ENCODE measurements around the gene SOX6.

The SOX6 gene

GRCh38 chr11:15991215-15991614 lies 365.1 kb downstream of the SOX6 start:
- DNase-seq (ENCODE audit: low read depth) = no peak

DNA sequence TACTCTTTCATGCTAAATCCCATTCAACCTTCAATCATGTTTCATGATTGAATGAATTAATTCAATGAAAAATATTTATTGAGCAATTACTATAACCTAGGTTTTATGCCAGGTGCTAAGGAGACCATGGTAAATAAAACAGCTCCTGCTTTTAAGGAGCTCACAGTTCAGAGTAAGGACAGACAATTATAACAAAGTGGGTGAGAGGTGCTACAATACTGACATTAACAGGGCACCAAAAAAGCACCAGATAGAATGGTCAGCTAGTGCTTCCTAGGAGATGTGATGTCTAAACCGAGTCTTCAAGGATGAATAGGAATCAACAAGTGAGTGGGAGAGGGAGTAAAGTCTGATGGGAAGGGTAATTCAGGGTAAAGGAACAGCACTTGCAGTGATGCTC lies 366.7 kb downstream of the SOX6 start:
- DNase-seq (ENCODE audit: low read depth) = no peak

GRCh38 chr11:15988693-15989231 lies 367.6 kb downstream of the SOX6 start:
- no peak for DNase-seq (ENCODE audit: low read depth)

- no peak for DNase-seq (ENCODE audit: low read depth)
Measured at GRCh38 chr11:15988016-15988550, 368.3 kb downstream of the SOX6 start.

- DNase-seq (ENCODE audit: low read depth) = no peak
Measured at GRCh38 chr11:15987046-15987445, 369.3 kb downstream of the SOX6 start.

- no peak for DNase-seq (ENCODE audit: low read depth)
Measured at GRCh38 chr11:15985860-15986139, 370.5 kb downstream of the SOX6 start.

DNA sequence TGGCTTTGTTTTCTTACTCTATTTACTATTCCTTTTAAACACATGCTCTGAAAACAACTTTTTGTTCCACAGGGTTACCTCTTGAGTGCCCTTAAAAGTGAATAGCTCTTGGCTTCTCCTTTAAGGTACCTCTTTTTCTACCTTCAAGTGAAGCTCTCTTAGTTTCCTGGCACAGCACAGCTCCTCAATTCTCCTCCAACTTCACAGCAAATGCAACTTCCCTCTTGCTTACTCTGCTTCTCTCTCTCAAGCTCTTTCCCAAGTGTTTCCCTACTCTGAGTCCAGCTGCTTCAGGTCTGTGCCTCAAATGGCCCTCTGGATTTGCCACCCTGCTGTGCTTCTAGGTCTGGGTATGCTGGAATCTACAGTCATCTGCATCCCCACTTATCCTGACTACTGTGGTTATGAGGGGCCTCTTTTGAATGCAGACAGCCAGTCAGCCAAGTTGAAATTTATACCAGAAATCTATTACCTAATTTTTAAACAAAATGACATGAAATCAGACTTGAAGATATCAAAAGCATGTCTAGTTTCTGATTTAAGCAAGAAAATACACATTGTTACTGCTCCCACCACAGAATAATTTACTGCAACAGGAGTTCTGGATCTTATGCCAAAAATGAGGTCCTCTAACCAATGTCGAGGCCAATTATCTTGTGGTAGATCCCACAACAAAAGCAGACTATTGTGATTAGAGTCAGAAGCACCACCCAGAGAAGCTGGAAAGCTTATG lies 371.1 kb downstream of the SOX6 start:
- no peak for DNase-seq (ENCODE audit: low read depth)

DNA sequence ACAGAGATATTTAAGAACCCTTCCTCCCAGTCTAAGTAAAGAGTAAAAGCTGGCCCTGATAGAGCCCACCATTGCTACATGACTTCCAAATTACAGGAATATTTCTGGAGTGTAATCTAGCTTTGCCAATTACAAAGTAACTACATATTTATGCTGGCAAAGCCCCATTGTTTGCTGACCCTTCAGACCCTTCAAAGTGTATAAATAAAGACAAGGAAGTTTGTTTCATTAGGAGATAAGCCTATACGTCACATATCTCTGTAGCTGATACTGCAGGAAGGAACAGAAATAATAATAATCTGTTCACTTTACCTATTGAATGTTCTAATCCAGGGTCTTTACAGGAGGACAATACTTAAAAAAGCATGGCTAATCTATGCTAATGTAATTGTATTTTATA lies 375.1 kb downstream of the SOX6 start:
- DNase-seq (ENCODE audit: low read depth) = no peak

DNA sequence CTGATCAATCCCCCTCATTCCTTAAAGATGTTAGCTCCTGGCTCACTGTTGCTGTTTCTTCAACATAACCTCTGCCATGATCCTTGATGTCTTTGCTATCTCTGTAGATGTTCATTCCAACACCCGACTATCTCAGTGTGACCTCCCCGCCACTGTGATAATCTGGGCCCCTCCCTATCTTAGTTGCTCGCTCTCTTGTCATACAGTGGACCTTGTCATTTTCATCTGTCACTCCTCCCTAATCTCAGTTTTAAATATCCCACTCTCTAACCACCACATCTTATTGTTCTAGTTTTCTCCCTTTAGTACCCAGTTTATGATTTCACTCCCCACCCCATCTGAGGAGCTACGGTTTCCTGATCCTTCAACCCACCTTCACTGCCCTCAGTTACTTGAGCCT lies 379.2 kb downstream of the SOX6 start:
- no peak for DNase-seq (ENCODE audit: low read depth)

DNA sequence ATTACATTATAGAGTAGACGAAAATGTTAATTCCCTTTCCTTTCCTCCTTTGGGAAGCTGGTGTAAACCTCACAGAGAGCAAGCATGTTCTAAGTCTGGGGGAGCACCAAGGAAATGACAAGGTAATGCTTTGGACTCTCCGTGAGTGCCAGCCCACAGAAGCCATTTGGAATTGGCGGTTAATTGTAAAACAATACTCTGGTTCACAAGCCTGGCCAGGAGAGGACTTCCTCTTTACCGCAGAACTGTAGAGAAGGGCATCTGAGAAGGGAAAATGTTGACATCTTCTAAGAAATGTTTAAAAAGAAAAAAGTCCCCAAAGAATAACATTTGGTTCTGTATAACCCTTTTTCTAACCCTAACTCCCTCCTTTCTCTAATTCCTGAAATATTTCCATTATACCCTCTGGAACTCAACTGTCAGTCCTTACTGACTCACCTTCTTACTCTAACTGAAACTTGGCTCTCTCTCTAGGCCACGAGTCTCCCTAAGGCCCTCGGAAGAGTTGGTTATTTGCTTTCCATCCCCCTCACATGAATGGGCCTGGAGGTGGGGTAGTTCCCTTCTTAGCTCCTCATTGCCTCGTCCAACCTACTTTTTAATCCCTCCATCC lies 379.8 kb downstream of the SOX6 start:
- no peak for DNase-seq (ENCODE audit: low read depth)

DNA sequence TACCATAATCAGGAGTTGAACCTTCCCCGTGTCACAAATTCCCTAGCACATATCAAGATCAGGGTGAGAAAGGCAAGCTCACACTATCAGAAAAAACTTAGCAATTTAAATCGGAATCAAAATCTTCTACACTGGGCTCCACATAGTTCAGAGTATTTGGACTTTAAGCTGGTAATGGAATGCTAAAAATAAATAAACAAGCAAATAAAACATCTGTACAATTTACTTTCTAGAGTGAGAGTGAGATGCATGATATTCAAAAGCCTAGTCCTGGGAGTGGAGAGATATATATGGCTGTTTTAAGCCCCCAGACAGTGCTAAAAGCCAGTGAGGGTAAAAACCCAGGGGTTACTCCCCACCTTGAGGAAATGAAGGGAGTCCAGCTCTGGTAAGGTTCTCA lies 380.6 kb downstream of the SOX6 start:
- DNase-seq (ENCODE audit: low read depth) = no peak

GRCh38 chr11:15972838-15973237 lies 383.5 kb downstream of the SOX6 start:
- no peak for DNase-seq (ENCODE audit: low read depth)

- DNase-seq (ENCODE audit: low read depth) = no peak
Measured at GRCh38 chr11:15971215-15971546, 385.2 kb downstream of the SOX6 start.

DNA sequence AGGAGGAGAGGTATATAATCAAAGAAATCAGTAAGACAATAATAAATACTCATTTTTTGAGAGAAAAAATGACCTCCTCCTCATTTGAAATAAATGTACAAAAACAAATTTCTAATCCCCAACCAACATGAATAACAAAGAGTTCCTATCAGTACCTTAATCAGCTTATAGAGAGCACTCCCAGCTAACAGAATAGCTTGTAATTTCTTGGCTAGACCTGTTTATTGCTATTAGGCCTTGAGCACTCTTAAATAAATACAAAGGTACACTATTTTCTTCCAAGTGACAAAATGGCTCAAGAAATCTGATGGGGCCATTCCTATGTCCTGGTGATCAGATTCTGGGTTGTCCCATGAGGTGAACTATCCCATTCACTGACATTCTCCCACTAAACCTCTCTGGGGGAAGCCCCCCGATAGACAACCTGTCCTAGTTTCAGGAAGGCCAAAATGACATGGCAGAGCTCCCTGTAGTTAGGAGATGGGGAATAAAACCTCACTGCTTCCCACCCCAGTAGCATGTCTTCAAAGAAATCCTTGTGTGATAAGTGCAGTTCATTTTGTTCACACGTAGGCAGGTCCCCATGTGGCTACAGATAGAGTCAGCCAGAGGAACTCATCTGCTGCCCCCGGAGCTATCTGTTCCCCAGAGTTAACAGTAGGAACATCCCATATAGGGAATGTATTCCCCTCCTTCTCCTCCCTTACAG lies 385.7 kb downstream of the SOX6 start:
- no peak for DNase-seq (ENCODE audit: low read depth)

GRCh38 chr11:15969701-15970329 lies 386.5 kb downstream of the SOX6 start:
- DNase-seq (ENCODE audit: low read depth) = no peak

DNA sequence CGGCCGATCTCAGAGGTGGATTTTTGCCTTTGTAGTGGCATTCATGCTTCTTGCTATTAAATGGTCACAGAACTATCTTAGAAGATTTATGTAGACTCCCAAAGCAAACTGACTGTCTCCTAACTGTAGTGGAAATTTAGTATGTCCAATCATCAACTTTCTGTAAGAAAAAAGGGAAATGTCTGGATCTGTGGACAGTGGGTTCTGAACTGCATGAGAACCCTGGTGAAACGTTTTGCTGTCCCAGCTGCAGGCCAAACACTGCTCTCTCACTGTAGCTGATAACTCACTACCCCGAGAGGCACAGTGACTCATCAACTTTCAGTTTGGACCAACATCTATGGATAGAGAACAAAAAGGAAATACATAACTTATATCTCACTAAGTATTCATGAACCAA lies 387.1 kb downstream of the SOX6 start:
- no peak for DNase-seq (ENCODE audit: low read depth)

DNA sequence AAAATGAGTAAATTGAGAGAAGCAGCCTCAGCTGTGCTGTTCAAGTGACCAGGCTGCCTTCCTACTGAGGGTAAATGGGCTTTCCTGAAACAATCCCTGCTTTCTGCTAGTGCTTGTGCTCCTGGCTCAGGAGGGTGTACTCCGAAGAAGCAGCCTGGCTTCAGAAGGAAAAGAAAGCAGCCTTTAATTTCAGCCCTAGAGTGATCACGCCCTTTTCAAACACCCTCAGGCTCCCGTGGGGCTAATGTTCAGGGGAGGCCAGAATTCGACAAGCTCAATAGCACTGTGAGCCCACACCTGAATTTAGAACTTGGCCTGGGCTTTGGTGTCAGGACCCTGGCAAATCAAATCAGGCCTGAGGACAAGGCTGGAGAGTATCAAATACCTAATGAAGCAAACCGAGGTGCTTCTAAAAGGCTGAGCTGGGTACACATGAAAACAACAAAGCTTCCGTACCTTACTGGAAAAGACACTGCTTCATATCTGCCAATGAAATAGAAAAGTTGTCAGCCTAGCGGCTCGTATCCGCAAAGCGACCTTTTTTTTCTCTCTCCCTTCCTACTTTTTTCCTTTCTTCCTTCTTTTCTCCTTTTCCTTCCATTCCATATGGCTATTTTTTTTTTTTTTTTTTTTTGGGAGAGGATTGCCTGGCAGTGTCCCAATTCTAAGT lies 387.8 kb downstream of the SOX6 start:
- no peak for DNase-seq (ENCODE audit: low read depth)

GRCh38 chr11:15967966-15968365 lies 388.4 kb downstream of the SOX6 start:
- DNase-seq (ENCODE audit: low read depth) = no peak

- DNase-seq (ENCODE audit: low read depth) = no peak
Measured at GRCh38 chr11:15967166-15967565, 389.2 kb downstream of the SOX6 start.

GRCh38 chr11:15965562-15966250 lies 390.6 kb downstream of the SOX6 start:
- no peak for DNase-seq (ENCODE audit: low read depth)

DNA sequence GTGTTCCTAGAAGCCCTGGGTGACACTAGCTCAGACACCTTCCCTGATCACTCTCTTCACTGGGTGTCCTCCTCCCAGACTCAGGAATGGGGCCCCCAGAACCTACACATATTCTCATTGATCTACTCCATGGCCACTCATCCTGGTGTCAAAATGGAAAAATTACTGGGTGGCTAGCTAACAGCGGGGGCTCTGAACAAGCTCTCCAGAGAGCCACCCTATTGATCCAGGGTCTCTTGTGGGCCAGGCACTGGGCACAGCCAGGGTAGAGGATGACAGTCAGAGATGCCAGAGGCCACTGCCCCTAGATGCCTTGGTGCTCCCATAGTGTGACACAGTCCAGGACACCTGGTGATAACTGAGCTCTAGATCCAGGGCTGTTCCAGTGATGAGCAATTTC lies 393.1 kb downstream of the SOX6 start:
- no peak for DNase-seq (ENCODE audit: low read depth)

GRCh38 chr11:15958910-15959309 lies 397.4 kb downstream of the SOX6 start:
- no peak for DNase-seq (ENCODE audit: low read depth)

All from activated gamma-delta T cell treated with anti-CD3 and anti-CD28 coated beads, Interleukin-2, amount 50 U/mL, for 16 hours (primary cell).